GM11168 (cell line): Measurements from ENCODE around the gene CDH22.

Experiments
- in situ Hi-C: fragments of 300-500 bp; cut with MboI; formaldehyde crosslinking; loops from one replicate; pipeline ENCODE4 v1.12.0; 2022; ENCODE audit warnings: low sequenced_read_pairs; ENCODE audit not compliant: unreplicated experiment

CDH22 gene

GRCh38 chr20:46304852-46305251 is 3.4 kb downstream of the CDH22 start:
- in situ Hi-C loops, result no loop called here

GRCh38 chr20:46304361-46304760 is 3.9 kb downstream of the CDH22 start:
- in situ Hi-C loops, result no loop called here

GRCh38 chr20:46303176-46303956 is 4.9 kb downstream of the CDH22 start:
- in situ Hi-C loops, result no loop called here

- in situ Hi-C loops, result no loop called here
Observed at GRCh38 chr20:46302106-46302505, 6.2 kb downstream of the CDH22 start.

- in situ Hi-C loops, result no loop called here
Observed at GRCh38 chr20:46300281-46300680, 8.0 kb downstream of the CDH22 start.

GRCh38 chr20:46299078-46299477 is 9.2 kb downstream of the CDH22 start:
- in situ Hi-C loops, result no loop called here

GRCh38 chr20:46298374-46298773 is 9.9 kb downstream of the CDH22 start:
- in situ Hi-C loops, result no loop called here

- in situ Hi-C loops, result no loop called here
Observed at GRCh38 chr20:46296526-46297250, 11.6 kb downstream of the CDH22 start.

- in situ Hi-C loops, result no loop called here
Observed at GRCh38 chr20:46293084-46293483, 15.2 kb downstream of the CDH22 start.

GRCh38 chr20:46291401-46291800 is 16.9 kb downstream of the CDH22 start:
- in situ Hi-C loops, result no loop called here

GRCh38 chr20:46289432-46289831 is 18.9 kb downstream of the CDH22 start:
- in situ Hi-C loops, result no loop called here

- in situ Hi-C loops, result no loop called here
Observed at GRCh38 chr20:46286977-46287376, 21.3 kb downstream of the CDH22 start.

GRCh38 chr20:46286382-46286781 is 21.9 kb downstream of the CDH22 start:
- in situ Hi-C loops, result no loop called here

- in situ Hi-C loops, result no loop called here
Observed at GRCh38 chr20:46285740-46286139, 22.6 kb downstream of the CDH22 start.

- in situ Hi-C loops, result no loop called here
Observed at GRCh38 chr20:46285072-46285471, 23.2 kb downstream of the CDH22 start.

- in situ Hi-C loops, result no loop called here
Observed at GRCh38 chr20:46284040-46284427, 24.3 kb downstream of the CDH22 start.

GRCh38 chr20:46283426-46284039 is 24.8 kb downstream of the CDH22 start:
- in situ Hi-C loops, result no loop called here

GRCh38 chr20:46282669-46283068 is 25.6 kb downstream of the CDH22 start:
- in situ Hi-C loops, result no loop called here

GRCh38 chr20:46279103-46279502 is 29.2 kb downstream of the CDH22 start:
- in situ Hi-C loops, result no loop called here

GRCh38 chr20:46277602-46278001 is 30.7 kb downstream of the CDH22 start:
- in situ Hi-C loops, result no loop called here

GRCh38 chr20:46276531-46276930 is 31.8 kb downstream of the CDH22 start:
- in situ Hi-C loops, result no loop called here
